ENCODE results near the gene SLC45A1.

DNA sequence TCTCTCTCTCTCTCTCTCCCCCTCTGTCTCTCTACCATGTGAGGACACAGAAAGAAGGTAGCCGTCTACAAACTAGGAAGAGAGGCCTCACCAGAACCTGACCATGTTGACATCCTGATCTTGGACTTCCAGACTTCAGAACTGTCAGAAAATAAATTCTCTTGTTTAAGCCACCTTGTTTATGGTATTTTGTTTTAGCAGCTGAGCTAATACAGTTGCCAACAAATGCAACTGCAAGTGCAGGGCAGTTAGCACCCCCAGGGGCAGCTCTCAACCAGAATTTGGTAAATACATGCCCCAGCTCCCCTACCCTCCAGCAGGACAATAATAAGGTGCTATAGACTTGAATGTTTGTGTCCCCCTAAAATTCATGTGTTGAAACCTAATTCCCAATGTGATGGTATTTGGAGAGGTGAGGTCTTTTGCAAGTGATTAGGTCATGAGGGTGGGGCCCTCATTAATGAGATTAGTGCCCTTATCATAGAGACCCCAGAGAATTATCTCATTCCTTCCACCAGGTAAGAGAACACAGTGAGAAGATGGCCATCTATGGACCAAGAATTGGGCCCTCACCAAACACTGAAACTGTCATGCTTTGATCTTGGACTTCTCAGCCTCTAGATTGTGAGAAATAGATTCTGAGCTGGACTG lies 6.7 kb upstream of the SLC45A1 start:
- TF ChIP-seq EZH2 (IDR thresholded peaks at IDR 0.05) (no peak), POLR2AphosphoS5 (IDR thresholded peaks at IDR 0.05; ENCODE audit: borderline replicate concordance, low read depth, low read length) (no peak)

Data from SK-N-MC (cell line).